ENCODE measurements around the gene GABBR2.

The GABBR2 gene

GRCh38 chr9:98362624-98363252 is 346.0 kb downstream of the GABBR2 start:
- no peak for DNase-seq (ENCODE audit: extremely low read depth in 1 of 2, low read depth in 1 of 2)

- no peak for DNase-seq (ENCODE audit: extremely low read depth in 1 of 2, low read depth in 1 of 2)
These were observed 347.1 kb downstream of the GABBR2 start for GRCh38 chr9:98361645-98362044.

- DNase-seq (ENCODE audit: extremely low read depth in 1 of 2, low read depth in 1 of 2), result no peak
These were observed 348.5 kb downstream of the GABBR2 start for GRCh38 chr9:98360176-98360708.

GRCh38 chr9:98359569-98359968 is 349.2 kb downstream of the GABBR2 start:
- DNase-seq (ENCODE audit: extremely low read depth in 1 of 2, low read depth in 1 of 2), result no peak

GRCh38 chr9:98357921-98358535 is 350.7 kb downstream of the GABBR2 start:
- no peak for DNase-seq (ENCODE audit: extremely low read depth in 1 of 2, low read depth in 1 of 2)

- DNase-seq (ENCODE audit: extremely low read depth in 1 of 2, low read depth in 1 of 2), result no peak
These were observed 351.6 kb downstream of the GABBR2 start for GRCh38 chr9:98356953-98357690.

GRCh38 chr9:98356326-98356725 is 352.4 kb downstream of the GABBR2 start:
- no peak for DNase-seq (ENCODE audit: extremely low read depth in 1 of 2, low read depth in 1 of 2)

- no peak for DNase-seq (ENCODE audit: extremely low read depth in 1 of 2, low read depth in 1 of 2)
These were observed 357.4 kb downstream of the GABBR2 start for GRCh38 chr9:98351370-98351769.

- DNase-seq (ENCODE audit: extremely low read depth in 1 of 2, low read depth in 1 of 2), result no peak
These were observed 361.1 kb downstream of the GABBR2 start for GRCh38 chr9:98347642-98348041.

GRCh38 chr9:98345011-98345410 is 363.7 kb downstream of the GABBR2 start:
- no peak for DNase-seq (ENCODE audit: extremely low read depth in 1 of 2, low read depth in 1 of 2)

- no peak for DNase-seq (ENCODE audit: extremely low read depth in 1 of 2, low read depth in 1 of 2)
These were observed 364.2 kb downstream of the GABBR2 start for GRCh38 chr9:98344581-98344980.

GRCh38 chr9:98342820-98343210 is 365.9 kb downstream of the GABBR2 start:
- DNase-seq (ENCODE audit: extremely low read depth in 1 of 2, low read depth in 1 of 2), result no peak

GRCh38 chr9:98342098-98342819 is 366.5 kb downstream of the GABBR2 start:
- DNase-seq (ENCODE audit: extremely low read depth in 1 of 2, low read depth in 1 of 2), result no peak

- DNase-seq (ENCODE audit: extremely low read depth in 1 of 2, low read depth in 1 of 2), result no peak
These were observed 367.3 kb downstream of the GABBR2 start for GRCh38 chr9:98341157-98342097.

- DNase-seq (ENCODE audit: extremely low read depth in 1 of 2, low read depth in 1 of 2), result no peak
These were observed 368.5 kb downstream of the GABBR2 start for GRCh38 chr9:98339987-98340800.

GRCh38 chr9:98335661-98336060 is 373.1 kb downstream of the GABBR2 start:
- no peak for DNase-seq (ENCODE audit: extremely low read depth in 1 of 2, low read depth in 1 of 2)

GRCh38 chr9:98334796-98335195 is 373.9 kb downstream of the GABBR2 start:
- no peak for DNase-seq (ENCODE audit: extremely low read depth in 1 of 2, low read depth in 1 of 2)

GRCh38 chr9:98333703-98334582 is 374.8 kb downstream of the GABBR2 start:
- no peak for DNase-seq (ENCODE audit: extremely low read depth in 1 of 2, low read depth in 1 of 2)
